NCI-H345 (cell line): ENCODE data around the gene ABI1.
"Not testable (repeated sequence)": the region's sequence is repeated elsewhere in the genome, so short reads cannot be mapped to it uniquely, and the experiment has no call there.

Experiments
- DNase-seq: peaks from one replicate; lab custom pipeline; 2025; lab: John Stamatoyannopoulos, UW

The ABI1 gene

DNA sequence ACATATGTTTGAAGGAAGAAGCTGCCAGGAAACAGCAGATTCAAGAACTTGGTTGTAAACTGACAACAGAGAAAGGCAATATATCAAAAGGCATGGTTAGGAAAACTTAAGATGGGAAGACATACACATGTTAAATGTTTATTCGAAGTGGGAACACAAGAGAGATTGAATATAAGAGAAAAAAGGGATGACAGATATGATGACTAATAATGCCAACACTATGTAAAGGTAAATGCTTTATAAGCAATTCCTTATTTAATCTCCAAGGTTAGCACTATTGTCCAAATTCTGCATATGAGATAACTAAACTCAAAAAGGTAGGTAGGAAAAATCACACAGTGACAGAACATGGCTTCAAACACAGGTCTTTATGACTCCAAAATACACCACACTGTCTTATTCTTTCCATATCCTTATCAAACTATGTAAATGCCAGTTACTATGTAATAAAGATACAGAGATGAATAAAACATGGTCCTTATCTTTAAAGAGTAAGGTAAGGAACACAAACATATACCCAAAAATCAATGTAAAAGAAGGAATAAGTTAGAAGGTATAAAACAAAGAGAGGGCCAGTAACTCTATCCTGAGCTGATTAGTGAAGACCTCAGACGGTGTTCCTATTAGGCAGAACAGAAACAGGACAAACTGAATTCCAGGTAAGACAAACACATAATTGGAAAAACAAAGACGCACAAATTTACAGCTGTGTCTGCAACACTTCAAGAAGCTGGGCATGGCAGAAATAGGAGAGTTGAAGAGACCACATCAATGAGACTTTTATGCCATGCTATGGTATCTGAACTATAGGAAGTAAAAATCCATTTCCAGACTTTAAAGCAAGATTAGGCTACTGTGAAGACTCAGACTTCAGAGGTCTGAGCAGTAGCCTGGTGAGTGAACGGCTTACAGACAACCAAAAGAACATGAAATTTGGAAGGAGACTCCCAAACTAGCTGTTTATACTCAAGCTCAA is 56.1 kb downstream of the ABI1 start:
- DNase-seq = no peak

DNA sequence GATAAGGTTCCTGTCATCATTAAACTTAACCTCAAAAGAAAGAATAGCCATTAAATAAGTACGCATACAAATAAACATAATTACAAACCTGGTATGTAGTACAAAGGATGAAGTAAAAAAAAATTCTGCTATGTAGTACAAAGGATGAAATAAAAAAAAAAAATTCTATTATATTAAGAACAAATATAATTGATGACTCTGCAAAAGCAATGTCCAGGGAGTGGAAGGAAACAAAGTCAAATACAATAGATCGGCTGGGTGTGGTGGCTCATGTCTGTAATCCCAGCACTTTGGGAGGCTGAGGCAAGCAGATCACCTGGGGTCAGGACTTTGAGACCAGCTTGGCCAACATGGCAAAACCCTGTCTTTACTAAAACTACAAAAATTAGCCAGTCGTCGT is 56.9 kb downstream of the ABI1 start:
- no peak for DNase-seq

DNA sequence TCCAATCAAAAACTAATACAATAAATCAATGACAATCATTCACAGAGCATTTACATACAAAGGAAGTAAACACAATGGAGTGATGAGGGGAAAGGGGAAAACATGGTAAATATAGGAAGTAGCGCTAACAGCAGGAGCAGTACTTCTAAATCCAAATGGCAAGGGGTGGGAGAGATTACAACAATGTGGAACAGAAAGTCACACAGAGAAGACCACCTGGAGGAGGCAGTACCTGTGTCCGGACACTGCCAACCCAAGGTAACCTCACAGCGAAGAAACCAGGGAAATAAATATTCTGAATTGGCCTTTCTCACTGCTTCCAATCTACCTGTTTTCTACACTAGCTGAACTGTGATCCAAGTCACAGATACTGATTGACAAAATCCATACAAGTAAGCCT is 58.2 kb downstream of the ABI1 start:
- no peak for DNase-seq

DNA sequence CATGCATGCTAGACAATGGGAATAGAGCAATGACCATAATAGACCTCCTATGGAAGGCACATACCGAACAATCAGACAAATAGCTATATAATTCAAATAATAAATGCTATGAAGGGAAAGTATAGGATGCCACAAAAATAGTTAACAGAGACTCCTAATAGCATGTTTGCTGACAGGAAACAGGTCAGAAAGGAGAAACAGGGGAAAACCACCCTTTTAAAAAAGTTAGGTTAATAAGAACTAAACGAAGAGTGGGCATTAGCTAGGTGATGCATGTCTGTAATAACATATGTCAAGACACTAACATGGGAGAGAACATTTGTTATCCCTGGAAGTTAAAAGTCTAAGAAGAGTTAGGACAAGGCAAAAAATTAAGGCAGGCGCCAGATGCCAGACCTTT is 58.9 kb downstream of the ABI1 start:
- no peak for DNase-seq

DNA sequence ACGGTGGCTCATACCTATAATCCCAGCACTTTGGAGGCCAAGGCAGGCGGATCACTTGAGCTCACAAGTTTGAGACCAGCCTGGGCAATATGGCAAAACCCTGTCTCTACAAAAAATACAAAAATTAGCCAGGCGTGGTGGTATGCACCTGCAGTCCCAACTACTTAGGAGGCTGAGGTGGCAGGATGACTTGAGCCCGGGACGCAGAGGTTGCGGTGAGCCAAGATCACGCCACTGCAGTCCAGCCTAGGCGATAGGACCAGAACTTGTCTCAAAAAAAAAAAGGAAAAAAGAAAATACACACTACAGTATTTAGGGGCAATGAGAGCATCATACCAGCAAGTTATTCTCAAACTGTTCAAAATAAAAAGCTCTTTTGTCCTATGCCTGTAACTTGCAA is 59.5 kb downstream of the ABI1 start:
- DNase-seq = no peak

DNA sequence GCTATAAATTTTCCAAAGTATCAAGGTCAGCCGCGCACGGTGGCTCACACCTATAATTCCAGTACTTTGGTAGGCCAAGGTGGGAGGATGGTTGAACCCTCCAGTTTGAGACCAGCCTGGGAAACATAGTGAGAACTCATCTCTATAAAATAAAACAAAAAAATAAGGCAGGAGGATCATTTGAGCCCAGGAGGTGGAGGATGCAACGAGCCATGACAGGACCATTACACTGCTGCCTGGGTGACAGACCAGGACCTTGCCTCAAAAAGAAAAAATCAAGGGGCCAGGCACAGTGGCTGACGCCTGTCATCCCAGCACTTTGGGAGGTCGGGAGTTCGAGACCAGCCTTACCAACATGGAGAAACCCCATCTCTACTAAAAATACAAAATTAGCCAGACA is 60.3 kb downstream of the ABI1 start:
- DNase-seq = no peak

DNA sequence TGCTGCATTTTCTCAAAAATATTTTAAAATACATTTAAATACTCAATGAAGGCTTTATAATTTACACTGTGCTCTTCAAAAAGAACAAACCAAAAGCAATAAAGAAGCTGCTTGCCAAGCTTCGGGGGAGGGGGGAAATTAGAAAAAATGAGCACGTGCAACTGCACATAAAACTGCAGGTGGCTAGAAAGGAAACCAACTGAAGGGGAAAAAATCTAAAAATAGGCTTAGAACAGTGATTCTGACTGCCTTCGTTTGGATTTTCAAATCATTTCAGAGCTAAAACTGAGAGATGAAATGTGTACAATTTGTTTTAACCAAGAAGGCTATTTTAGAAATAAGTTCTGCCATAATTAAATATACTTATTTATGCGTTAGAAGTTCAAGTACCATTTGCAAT is 61.4 kb downstream of the ABI1 start:
- no peak for DNase-seq

DNA sequence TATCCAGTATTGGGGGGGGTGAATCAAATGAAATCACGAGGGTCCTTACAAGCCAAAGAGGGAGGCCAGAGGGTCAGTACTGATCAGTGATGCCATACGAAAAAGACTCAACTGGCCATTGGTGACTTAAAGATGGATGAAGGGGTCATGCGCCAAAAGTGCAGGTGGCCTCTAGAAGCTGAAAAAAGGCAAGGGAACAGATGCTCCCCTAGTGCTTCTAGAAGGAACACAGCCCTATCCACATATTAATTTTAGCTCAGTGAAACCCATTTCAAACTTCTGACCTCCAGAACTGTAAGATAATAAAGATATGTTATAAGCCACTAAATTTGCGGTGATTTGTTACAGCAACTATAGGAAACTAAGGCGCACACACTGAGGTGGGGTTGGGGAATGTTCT is 62.5 kb downstream of the ABI1 start:
- no peak for DNase-seq

DNA sequence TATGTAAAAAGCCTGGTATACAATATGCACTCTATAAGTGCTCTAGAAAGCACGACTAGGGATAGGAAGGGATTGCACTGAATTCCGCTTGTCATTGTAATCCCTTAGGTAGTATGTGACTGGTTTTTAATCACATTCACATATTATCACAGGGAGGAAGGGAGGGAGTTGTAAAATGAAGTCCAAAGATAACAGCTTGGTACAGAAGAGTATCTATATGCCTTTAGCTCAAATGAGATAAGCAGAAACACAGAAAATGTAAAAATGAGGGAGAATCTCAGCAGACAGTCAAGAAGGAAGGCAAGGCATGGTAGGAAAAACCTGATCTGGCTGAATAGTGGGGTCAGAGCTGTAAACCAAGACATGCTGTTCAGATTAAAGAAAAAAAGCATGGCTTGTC is 63.4 kb downstream of the ABI1 start:
- DNase-seq = no peak

DNA sequence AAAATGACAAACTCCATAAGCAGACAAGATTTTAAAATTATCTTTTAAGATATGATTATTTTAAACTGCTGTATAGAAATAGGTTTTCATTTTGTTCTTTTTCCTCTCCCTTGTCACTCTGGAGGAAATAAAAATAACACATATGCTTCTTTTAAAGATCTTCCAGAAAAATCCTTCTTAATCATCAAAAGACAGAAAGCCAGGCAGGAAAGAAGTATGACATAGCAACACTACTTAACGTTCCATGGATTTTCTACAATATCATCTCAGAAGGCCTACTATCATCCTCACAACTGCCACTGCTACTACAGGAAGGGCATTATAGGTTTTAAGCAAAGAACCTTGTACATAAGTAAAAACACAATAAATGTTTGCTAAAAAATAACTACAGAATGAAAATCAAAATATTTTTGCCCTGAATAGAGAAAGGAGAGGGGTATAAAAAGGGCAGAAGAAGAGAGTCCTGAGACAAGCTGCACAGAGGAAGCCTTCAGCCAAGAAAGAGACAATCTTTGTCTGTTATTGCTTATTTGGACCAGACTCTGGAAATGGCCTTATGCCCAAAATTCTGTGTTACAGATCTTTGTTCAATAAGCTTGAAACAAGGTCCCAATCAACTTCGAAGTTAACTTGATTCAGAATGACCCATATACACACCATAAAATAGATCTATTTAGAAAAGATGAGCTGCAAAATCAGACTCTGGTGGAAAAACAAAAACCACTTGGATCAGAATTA is 67.8 kb downstream of the ABI1 start:
- DNase-seq = no peak

DNA sequence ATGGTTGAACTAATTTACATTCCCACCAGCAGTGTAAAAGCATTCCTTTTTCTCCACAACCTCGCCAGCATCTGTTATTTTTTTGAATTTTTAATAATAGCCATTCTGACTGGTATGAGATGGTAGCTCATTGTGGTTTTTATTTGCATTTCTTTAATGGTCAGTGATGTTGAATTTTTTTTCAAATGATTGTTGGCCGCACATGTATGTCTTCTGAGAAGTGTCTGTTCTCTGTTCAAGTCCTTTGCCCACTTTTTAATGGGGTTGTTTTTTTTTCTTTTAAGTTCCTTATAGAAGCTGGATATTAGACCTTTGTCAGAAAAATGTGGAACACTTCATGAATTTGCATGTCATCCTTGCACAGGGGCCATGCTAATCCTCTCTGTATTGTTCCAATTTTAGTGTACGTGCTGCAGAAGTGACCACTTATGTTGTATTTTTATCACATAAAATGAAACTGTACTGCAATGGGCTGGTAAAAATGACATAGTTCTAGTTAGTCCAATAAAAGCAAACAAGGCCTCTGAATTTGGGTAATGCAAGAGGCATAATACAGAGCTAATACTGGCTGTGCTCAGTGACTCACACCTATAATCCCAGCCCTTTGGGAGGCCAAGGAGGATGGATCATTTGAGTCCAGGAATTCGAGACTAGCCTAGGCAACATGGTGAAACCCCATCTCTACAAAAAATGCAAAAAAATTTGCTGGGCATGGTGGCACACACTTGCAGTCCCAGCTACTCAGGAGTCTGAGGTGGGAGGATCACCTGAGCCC is 70.3 kb downstream of the ABI1 start:
- no peak for DNase-seq

DNA sequence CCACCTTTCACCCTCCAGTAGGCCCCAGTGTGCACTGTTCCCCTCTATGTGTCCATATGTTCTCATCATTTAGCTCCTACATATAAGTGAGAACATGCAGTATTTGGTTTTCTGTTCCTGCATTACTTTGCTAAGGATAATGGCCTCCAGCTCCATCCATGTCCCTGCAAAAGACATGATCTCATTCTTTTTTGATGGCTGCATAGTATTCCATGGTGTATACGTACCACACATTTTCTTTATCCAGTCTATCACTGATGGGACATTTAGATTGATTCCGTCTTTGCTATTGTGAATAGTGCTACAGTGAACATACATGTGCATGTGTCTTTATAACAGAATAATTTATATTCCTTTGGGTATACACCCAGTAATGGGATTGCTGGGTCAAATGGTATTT is 71.0 kb downstream of the ABI1 start:
- DNase-seq = not testable (repeated sequence)

DNA sequence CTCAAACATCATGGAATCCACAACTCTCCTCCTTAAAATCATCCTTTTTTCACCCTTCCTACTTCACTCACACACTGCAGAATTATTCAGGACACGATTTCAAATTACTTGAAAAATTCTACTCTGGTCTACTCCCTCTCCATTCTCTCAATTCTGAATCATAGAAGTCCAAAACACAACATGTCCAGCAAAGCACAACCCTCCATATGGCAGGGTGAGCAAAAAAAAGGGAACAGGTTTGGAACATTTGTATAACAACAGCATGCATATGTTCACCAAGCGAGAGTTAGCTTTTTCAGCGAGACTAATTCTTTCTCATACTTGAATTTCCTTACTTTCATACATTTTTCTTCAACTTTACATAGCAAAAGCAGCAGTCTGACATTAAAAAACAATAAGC is 73.4 kb downstream of the ABI1 start:
- DNase-seq = no peak

DNA sequence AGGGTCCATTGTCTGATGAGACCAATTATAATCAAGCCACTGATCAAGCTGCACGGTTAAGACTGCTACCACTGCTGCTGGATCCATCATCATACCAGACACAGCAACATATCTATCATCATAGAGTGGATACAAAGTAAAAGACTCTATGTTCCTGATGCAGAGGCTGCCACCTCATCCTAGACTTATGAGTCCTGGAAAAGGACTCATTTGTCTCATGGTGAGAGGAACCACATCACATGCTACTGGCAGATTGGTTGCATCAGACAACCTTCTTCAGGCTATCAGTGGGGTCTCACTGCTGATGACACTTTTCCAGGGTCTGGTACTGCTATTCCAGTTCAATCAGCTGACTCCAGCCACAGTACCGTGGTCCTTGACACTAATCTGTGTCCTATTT is 79.0 kb downstream of the ABI1 start:
- DNase-seq = no peak

DNA sequence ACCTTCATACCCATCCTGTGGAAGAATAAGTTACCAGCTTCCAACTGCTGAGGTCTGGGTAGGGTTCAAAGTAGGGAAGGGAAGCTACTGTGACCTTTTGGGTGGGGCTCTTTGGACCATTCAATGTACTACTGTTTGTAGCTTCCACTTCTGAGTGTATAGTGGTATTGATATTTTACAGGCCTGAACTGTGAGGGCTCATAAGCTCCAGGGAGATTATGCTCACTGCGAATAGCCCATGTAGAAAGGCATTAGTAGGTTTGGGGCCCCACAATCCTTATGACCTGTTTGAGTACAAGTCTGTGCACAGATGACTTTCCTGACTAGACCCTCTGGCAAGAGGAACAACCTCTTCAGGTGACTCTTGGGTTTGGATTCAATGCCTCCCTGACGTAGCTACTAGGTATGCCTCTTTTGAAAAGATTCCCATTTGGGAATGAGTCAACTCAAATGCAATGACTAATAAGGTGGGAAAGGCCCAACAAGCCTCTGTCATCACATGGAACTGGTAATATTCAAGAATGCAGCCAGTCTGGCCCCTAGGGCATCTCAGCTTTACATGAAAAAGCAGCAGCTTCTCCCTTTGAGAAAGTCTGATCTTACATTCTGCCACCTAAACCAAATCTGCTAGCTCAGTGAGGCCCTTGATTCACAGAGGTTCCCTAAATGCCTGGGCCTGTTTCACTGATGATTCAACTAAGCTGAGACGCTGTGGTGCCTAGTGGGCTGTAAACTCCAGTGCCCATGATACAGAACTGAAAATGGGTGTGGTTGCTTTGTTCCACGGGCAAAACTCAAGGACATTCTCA is 79.8 kb downstream of the ABI1 start:
- DNase-seq = no peak

DNA sequence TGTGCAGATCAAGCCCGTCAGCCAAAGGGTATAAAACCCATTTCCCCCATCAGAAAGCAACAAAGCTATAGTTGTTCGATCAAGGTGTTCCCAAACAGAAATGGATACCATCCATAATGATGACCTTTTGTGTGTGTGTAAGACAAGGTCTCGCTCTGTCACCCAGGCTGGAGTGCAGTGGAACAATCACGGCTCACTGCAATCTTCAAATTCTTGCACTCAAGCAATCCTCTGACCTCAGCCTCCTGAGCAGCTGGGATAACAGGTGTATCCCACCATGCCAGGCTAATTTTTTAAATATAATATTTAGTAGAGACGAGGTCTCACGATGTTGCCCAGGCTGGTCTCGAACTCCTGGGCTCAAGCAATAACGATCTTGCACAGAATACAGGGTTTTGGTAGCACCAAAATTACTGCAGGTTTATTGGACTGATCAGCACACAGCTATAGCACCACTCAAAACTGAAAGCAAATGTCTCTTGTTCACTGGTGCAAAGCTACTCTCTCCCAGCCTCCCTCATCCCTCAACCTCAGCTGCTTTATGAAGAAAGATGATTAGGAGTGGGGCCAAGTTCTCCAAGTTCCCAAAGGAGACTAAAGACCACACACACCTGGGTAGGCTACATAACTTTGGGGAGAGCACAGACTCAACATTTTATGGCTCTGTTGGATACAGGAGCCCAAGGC is 80.5 kb downstream of the ABI1 start:
- DNase-seq = no peak

DNA sequence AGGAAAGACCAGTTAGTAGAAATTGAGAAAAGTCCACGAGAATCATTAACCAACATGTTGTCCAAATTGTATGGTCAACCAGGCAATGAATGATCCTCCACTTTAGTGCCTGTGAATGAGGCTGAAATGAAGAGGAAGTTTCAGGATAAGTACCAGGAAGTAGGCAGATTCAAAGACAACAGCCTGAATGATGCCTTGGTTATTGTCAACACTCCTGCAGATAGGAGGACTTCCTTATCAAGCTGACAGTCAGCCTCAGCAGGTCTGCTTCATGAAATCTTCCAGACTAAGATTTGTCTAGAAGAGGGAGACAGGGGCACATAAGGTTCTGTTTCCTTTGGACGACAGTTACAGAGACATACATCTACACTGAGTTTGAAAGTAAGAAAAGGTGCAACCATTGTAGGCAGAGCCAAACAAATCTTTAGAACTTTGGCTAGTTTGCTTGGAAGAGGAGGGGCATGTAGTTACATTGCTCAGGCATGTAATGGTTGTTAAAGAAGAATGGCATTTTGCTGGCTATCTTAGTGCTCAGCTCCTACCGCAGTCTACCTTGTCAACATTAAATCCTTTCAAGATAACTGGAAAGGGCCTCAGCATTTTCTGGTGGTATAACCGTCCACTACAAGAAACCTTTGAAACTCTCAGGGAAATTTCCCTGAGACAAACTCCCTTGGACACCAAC is 81.4 kb downstream of the ABI1 start:
- no peak for DNase-seq

DNA sequence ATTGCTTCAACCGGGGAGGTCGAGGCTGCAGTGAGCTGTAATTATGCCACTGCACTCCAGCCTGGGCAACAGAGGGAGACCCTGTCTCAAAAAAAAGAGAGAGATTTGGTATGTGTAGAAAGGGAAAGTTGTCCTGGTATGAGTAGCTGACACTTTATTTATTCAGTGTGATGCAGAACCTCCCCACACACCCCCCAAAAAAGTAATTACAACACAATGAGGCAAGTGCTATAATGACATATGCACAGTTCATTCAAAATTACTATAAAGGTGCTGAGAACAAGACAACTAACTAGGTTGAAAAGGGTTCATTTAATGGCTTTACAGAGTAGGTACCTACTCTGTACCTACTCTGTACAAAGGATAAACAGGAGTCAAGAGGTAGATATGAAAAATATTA is 83.1 kb downstream of the ABI1 start:
- no peak for DNase-seq

DNA sequence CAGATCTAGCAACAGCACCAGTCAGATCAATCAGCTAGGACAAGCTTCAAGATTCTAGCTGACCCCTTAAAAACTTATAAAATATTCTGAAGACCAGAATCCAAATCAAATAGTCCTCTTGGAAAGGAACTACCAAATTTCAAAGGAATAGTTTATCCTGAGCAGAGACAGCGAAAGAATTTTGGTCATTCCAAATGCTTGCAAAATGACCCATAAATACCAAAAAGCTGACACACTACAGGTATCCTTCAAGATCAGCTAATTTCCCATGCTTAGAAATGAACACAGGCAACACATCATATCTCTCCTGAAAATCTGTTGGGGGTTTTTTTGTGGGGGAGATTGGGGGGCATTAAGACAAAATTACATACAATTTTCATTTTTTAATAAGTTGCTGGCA is 84.5 kb downstream of the ABI1 start:
- DNase-seq = no peak

DNA sequence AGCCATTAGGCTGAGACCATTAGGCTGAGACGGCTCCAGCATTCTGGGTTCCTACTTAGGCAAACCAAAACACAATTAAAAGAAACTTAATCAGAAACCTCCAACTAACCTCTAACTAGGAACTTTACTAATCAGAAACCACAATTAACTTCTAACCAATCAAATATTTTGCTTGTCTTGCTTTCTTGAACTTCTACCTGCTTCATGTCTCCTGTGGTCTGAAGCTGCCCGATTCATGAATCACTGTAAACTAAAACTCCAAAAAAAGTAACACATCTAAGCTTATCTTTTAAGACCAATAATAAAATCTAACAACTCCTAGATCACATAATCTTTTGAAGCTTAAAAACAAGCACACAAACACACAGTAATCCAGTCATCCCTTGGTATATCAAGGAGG is 87.1 kb downstream of the ABI1 start:
- DNase-seq = no peak

DNA sequence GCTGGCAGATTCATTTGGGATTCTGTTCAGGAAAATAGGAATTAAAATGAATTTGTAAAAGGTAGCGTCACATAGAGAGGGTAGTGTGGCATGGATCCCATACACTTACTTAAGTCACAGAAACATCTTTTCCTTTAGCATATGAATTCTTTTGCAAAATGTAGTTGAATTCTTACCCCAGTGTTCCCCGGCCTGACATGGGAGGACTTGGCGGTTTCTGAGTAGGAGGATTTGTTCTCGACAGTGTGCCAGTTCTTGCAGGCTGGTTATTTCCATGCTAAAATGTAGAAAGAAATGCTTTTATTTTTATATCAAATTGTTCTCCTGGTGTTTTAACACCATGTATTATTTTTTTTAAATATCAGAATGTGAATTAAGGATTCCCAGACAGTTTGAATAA is 90.7 kb downstream of the ABI1 start:
- DNase-seq = no peak
